Left lung (tissue), 10 donors: Measurements from ENCODE around the gene POU6F2. TPM values are rescaled to one million over a fixed set of nuclear protein-coding genes. Genes with fewer than 3 reads are reported as not detected.

Experiments used
- ATAC-seq: fragments of 200-7000 bp; cut with Tn5 transposase; one replicate; pipeline ENCODE4 v1.9.1; 2020; ENCODE audit warnings: moderate library complexity
- DNase-seq, 4 donors: peaks; one replicate each; pipeline ENCODE4 v3.0.0-alpha.2; 2013 to 2020
- H3K27ac ChIP-seq, 2 donors: fragments of 200-600 bp; sonication (generic) in 1 of 2; one replicate each; pipeline versions ENCODE4 v1.5.0 to v1.8.0; 2020 to 2021
- H3K27me3 ChIP-seq, 2 donors: fragments of 200-600 bp; sonication (generic) in 1 of 2; one replicate each; pipeline versions ENCODE4 v1.5.0 to v1.8.0; 2020 to 2021
- H3K36me3 ChIP-seq, 2 donors: fragments of 200-600 bp; sonication (generic) in 1 of 2; one replicate each; pipeline versions ENCODE4 v1.5.0 to v1.8.0; 2020 to 2021
- H3K4me1 ChIP-seq, 2 donors: fragments of 200-600 bp; one replicate each; pipeline ENCODE4 v1.8.0; 2021
- H3K4me3 ChIP-seq, 2 donors: fragments of 200-600 bp; sonication (generic) in 1 of 2; one replicate each; pipeline versions ENCODE4 v1.5.0 to v1.8.0; 2020 to 2021; ENCODE audit warnings: mild to moderate bottlenecking in 1 of 2
- H3K9me3 ChIP-seq, 2 donors: fragments of 200-600 bp; sonication (generic) in 1 of 2; one replicate each; pipeline versions ENCODE4 v1.5.0 to v1.8.0; 2020 to 2021
- CTCF ChIP-seq, 2 donors: fragments of 200-600 bp; sonication (generic) in 1 of 2; IDR thresholded peaks; one replicate each; pipeline versions ENCODE4 v1.5.0 to v1.8.0; 2021; ENCODE audit warnings: antibody characterized with exemption in 2 of 2
- intact Hi-C, 2 donors: fragments of 100-400 bp; cut with DNase I; formaldehyde crosslinking; loops; one replicate each; pipeline versions ENCODE4 v1.11.2 to v1.14.2; 2022
- polyA plus RNA-seq, 6 donors: library from polyadenylated mRNA; unstranded; fragments of 120-200 nt; gene quantifications; one replicate each; pipeline ENCODE4 v1.2.1, GENCODE V29; 2013; ENCODE audit not compliant: insufficient read length in 6 of 6
- total RNA-seq, 2 donors: library from RNA; stranded (reverse); fragmentation: NEBNext Ultra II Directional; extraction: Animal tissue kit (Norgen Biotek cat#: 25700); gene quantifications; one replicate each; pipeline ENCODE4 v1.2.1, GENCODE V29; 2021
- donor health status: DM: no; HTN: yes; CAD: no.
- donor health status: DM: no; HTN: no; CAD: no.

POU6F2 gene
- total and polyA plus RNA-seq, 8 donors: 0.08 to 0.32 (median 0.18) TPM; not detected in 3

- no peak for TF ChIP-seq CTCF (IDR thresholded peaks at IDR 0.05)
- no peak overlapping the region for H3K4me3 ChIP-seq
- H3K4me1 ChIP-seq: no peaks in the 10 kb centered on the region
- DNase-seq (peak in 1 of 4 donors; percentile 10), ATAC-seq (peak; percentile 76)
- H3K27ac ChIP-seq: no peak overlapping the region
- H3K36me3 ChIP-seq: no peaks in the 10 kb centered on the region
- H3K27me3 ChIP-seq: no peaks in the 10 kb centered on the region
- intact Hi-C loops: no loop called here
- H3K9me3 ChIP-seq: peaks cover 0 to 5% of the 10 kb centered on the region in 2 donors
Measured at GRCh38 chr7:39051707-39052106, 74.0 kb downstream of the POU6F2 start.

- H3K9me3 ChIP-seq: peaks cover 0 to 6% of the 10 kb centered on the region in 2 donors
- H3K4me1 ChIP-seq: no peaks in the 10 kb centered on the region
- H3K27ac ChIP-seq: no peak overlapping the region
- no peaks in the 10 kb centered on the region for H3K36me3 ChIP-seq
- H3K27me3 ChIP-seq: no peaks in the 10 kb centered on the region
- DNase-seq (no peak), ATAC-seq (no peak)
- H3K4me3 ChIP-seq: no peak overlapping the region
- intact Hi-C loops: no loop called here
- TF ChIP-seq CTCF (IDR thresholded peaks at IDR 0.05): no peak
Measured at GRCh38 chr7:39054731-39055130, 77.0 kb downstream of the POU6F2 start.

- DNase-seq (no peak), ATAC-seq (no peak)
- intact Hi-C loops: no loop called here
- peaks cover 0 to 6% of the 10 kb centered on the region in 2 donors for H3K9me3 ChIP-seq
- H3K4me1 ChIP-seq: no peaks in the 10 kb centered on the region
- H3K36me3 ChIP-seq: no peaks in the 10 kb centered on the region
- no peak for TF ChIP-seq CTCF (IDR thresholded peaks at IDR 0.05)
- H3K27me3 ChIP-seq: no peaks in the 10 kb centered on the region
- no peak overlapping the region for H3K27ac ChIP-seq
- H3K4me3 ChIP-seq: no peak overlapping the region
Measured at GRCh38 chr7:39056153-39056552, 78.4 kb downstream of the POU6F2 start.

- Histone ChIP-seq H3K36me3 (no peaks in the 10 kb centered on the region), H3K9me3 (no peaks in the 10 kb centered on the region), H3K4me1 (no peaks in the 10 kb centered on the region), H3K27me3 (no peaks in the 10 kb centered on the region), H3K27ac (no peak overlapping the region), H3K4me3 (no peak overlapping the region)
- TF ChIP-seq CTCF (IDR thresholded peaks at IDR 0.05): no peak
- intact Hi-C loops: no loop called here
- DNase-seq (no peak), ATAC-seq (no peak)
Measured at GRCh38 chr7:39062811-39063210, 85.1 kb downstream of the POU6F2 start.

GRCh38 chr7:39069031-39069430, 91.3 kb downstream of the POU6F2 start:
- Histone ChIP-seq H3K27ac (no peak overlapping the region), H3K27me3 (no peaks in the 10 kb centered on the region), H3K4me3 (no peak overlapping the region), H3K9me3 (no peaks in the 10 kb centered on the region), H3K4me1 (peaks cover 0 to 2% of the 10 kb centered on the region in 2 donors), H3K36me3 (no peaks in the 10 kb centered on the region)
- intact Hi-C loops: no loop called here
- ATAC-seq (no peak), DNase-seq (no peak)
- TF ChIP-seq CTCF (IDR thresholded peaks at IDR 0.05): no peak
